Lower leg skin (tissue), 4 donors: ENCODE data around the gene MITF. TPM values are rescaled to one million over a fixed set of nuclear protein-coding genes. Genes with fewer than 3 reads are reported as not detected.

Experiments
- DNase-seq, 2 donors: peaks; one replicate each; pipeline ENCODE4 v3.0.0-alpha.2; 2019; ENCODE audit warnings: low spot score in 2 of 2
- H3K4me3 ChIP-seq: fragments of 200-600 bp; sonication (generic); 2 replicates; pipeline ENCODE4 v1.5.1; 2017; ENCODE audit warnings: mild to moderate bottlenecking, low read depth; ENCODE audit not compliant: poor library complexity, severe bottlenecking
- CTCF ChIP-seq, 3 donors: fragments of 450-650 bp; IDR thresholded peaks; one replicate each; pipeline ENCODE4 v1.5.1; 2016; ENCODE audit warnings: antibody characterized with exemption in 3 of 3, mild to moderate bottlenecking in 3 of 3, moderate library complexity in 2 of 3
- POLR2A ChIP-seq, 2 donors: fragments of 450-650 bp; IDR thresholded peaks; one replicate each; pipeline ENCODE4 v1.6.1; 2016 to 2017; ENCODE audit warnings: antibody characterized with exemption in 2 of 2, mild to moderate bottlenecking in 1 of 2, moderate library complexity in 1 of 2
- WGBS, 2 donors: methylation state at CpG; one replicate each; pipeline ENCODE4 v1.1.5; 2018; 5-methylcytosine and 5-hydroxymethylcytosine counted together
- intact Hi-C: fragments of 100-400 bp; cut with DNase I; formaldehyde crosslinking; loops from one replicate; pipeline ENCODE4 v1.15.0; 2023; ENCODE audit warnings: low total_unique reads
- total RNA-seq, 4 donors: library from RNA; depleted of rRNA; stranded (reverse); fragments of >200 nt; gene quantifications; one replicate each; pipeline ENCODE4 v1.1.0, GENCODE V29; 2016

Gene MITF, protein sequence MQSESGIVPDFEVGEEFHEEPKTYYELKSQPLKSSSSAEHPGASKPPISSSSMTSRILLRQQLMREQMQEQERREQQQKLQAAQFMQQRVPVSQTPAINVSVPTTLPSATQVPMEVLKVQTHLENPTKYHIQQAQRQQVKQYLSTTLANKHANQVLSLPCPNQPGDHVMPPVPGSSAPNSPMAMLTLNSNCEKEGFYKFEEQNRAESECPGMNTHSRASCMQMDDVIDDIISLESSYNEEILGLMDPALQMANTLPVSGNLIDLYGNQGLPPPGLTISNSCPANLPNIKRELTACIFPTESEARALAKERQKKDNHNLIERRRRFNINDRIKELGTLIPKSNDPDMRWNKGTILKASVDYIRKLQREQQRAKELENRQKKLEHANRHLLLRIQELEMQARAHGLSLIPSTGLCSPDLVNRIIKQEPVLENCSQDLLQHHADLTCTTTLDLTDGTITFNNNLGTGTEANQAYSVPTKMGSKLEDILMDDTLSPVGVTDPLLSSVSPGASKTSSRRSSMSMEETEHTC
- total RNA-seq: 10 to 100 TPM; 12.9 to 22.9 (median 17.1) TPM

DNA sequence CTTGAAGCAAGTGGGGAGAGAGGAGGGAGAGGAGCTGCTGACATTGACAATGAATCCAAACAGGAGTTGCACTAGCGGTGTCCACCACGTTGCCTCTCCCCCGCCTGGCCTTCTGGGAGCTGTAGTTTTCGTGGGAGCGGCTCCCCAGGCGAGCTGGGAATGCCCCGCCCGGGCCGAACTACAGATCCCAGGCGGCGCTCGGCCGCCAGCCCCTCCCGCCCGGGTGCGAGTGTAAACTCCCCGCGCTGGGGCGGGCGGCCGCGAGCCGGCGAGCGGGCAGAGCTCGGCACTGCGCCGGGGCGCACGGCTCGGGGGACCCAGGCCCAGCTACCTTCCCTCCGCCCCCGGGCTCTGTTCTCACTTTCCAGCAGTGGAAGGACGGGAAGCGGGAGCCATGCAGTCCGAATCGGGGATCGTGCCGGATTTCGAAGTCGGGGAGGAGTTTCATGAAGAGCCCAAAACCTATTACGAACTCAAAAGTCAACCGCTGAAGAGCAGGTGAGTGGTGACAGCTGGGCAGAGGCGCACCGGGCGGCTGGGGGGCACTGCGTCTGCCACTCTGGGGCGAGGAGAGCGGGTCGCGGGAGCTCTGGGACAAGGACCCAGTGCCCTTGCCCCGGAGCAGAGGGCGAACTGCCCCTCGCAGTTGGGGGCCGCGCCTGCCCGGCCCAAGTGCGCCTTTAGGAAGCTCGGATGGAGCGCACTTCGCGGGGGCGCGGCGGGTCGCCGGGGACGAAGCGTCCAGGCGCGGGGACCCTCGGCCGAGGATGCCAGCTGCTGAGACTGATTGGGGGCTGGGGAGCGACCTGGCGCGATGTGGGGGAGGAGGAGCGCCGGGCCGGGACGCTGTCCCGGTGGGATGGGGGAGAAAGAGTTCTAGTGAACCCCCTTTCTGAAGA lies at the start of gene MITF:
Gene MITF, plus strand, starts transcription at position 261 of the 899 bp plus-strand sequence. Its CDS starts 134 bp downstream, at position 395.
- WGBS, 2 donors: 0 to 1% methylated on average over 31 to 71 of the region's 81 CpGs
- peak; percentile 92 to 98 for DNase-seq
- TF ChIP-seq CTCF (IDR thresholded peaks at IDR 0.05) (no peak), POLR2A (IDR thresholded peaks at IDR 0.05) (no peak)
- peak within 1 kb of the TSS; percentile 61 for H3K4me3 ChIP-seq
- intact Hi-C loops: no loop called here

DNA sequence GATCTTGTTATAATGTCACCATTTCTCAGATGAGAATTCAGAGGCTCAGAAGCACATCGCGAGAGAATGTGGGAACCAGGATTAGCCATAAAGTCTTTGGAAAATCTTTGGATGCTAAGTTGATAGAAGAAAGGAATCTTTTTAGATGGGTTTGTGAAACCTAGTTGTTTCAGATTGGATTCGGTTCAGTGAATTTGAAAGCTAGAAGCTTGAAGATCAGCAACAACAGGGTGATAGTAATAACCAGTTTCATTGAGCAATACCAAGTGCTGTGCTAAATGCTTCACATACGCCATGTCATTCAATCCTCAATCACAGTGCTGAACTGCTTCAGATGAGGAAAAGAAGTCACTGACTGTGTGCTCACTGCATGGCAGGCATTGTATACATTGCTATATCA lies 47.4 kb upstream of the MITF start:
- H3K4me3 ChIP-seq: no peak overlapping the region
- DNase-seq: no peak
- WGBS, 2 donors: 76 to 82% methylated on average over 4 of the region's 4 CpGs
- intact Hi-C loops: no loop called here
- TF ChIP-seq POLR2A (IDR thresholded peaks at IDR 0.05): no peak
- no peak for TF ChIP-seq CTCF (IDR thresholded peaks at IDR 0.05)

DNA sequence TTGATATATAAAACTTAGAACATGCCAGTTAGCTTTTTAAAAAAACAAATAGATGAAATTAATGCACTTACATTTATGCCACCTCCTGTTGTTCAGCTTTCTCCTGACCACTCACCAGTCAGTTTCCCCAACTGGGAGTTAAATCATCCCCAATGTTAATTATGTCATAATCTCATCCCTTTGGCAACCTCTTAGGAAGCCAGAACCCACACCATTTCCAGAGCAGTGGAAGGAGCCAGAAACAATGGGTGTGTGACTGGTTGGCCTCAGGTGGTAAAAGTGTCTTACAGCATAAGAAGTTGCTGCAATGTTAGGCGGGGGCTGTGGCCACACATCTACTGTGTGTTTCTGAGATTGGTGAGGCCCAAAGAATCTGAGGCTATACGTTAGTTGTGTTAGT lies 46.5 kb upstream of the MITF start:
- 73 to 77% methylated on average over 2 of the region's 2 CpGs for WGBS, 2 donors
- TF ChIP-seq CTCF (IDR thresholded peaks at IDR 0.05): no peak
- TF ChIP-seq POLR2A (IDR thresholded peaks at IDR 0.05): no peak
- no peak overlapping the region for H3K4me3 ChIP-seq
- intact Hi-C loops: no loop called here
- peak in 1 of 2 donors; percentile 39 for DNase-seq

DNA sequence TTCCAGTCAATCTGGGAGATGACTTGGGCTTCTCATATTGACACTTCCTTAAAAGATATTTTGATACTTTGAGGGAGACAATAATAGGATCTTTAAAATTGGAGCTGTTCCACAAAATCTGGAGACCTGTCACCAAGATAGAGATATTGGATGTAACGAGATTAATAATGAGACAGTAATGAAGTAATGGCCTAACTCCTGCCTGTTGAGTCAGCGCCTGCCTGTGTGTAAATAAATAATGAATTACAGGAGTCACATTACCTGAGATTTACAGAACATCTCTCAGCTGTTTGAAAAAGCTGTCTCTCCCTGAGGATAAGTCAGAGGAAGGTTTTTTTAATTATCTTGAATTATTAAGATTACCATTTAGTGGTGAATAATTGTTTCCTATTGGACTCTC lies 43.8 kb upstream of the MITF start:
- DNase-seq: no peak
- 68 to 76% methylated on average over 2 of the region's 2 CpGs for WGBS, 2 donors
- intact Hi-C loops: no loop called here
- H3K4me3 ChIP-seq: no peak overlapping the region
- TF ChIP-seq POLR2A (IDR thresholded peaks at IDR 0.05) (no peak), CTCF (IDR thresholded peaks at IDR 0.05) (no peak)

GRCh38 chr3:69695933-69696332 lies 43.3 kb upstream of the MITF start:
- no peak for DNase-seq
- intact Hi-C loops: no loop called here
- TF ChIP-seq CTCF (IDR thresholded peaks at IDR 0.05) (no peak), POLR2A (IDR thresholded peaks at IDR 0.05) (no peak)
- 62 to 69% methylated on average over 4 of the region's 4 CpGs for WGBS, 2 donors
- H3K4me3 ChIP-seq: no peak overlapping the region
